NCI-H1930 (cell line): ENCODE data around the gene ZNF385A.
A peak's percentile ranks its signal among the peaks of the same experiment; 100 is the strongest.
"Not testable (repeated sequence)": the region's sequence is repeated elsewhere in the genome, so short reads cannot be mapped to it uniquely, and the experiment has no call there.

Source experiments
- DNase-seq, 2 experiments: peaks; one replicate each; lab custom pipeline; 2025; lab: John Stamatoyannopoulos, UW

Gene ZNF385A

GRCh38 chr12:54325442-54326109, 59.0 kb downstream of the ZNF385A start:
- DNase-seq, result not testable (repeated sequence)

- DNase-seq, result peak; percentile 98
These were observed 59.7 kb downstream of the ZNF385A start, which contains the start of gene COPZ1 for GRCh38 chr12:54324617-54325441. Gene COPZ1, plus strand, starts transcription at chr12:54325131. Its CDS starts 33 bp downstream, at chr12:54325164.

DNA sequence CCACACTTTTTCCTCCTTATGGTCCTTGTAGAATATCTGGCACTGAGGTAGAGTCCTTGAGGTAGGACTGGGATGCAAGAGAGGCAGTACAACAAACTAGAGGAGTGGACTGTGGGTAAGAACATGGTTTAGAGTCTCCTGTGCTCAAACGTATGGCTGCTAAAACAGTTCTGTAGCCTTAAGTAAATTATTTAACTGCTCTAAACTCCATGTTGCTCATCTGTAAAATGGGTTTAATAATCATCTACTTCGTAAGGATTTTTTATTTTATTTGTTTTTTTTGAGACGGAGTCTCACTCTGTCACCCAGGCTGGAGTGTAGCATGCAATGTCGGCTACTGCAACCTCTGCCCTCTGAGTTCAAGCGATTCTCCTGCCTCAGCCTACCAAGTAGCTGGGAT, 63.2 kb downstream of the ZNF385A start:
- DNase-seq, result no peak
